Kidney epithelial cell (primary cell): Measurements from ENCODE around the gene CCSER2. TPM values are rescaled to one million over a fixed set of nuclear protein-coding genes. Genes with fewer than 3 reads are reported as not detected.

ENCODE experiments used
- DNase-seq: peaks from one replicate; pipeline ENCODE4 v3.0.0-alpha.2; 2010; ENCODE audit warnings: low read depth
- H3K27me3 ChIP-seq: 2 replicates; pipeline ENCODE4 v1.6.0; 2011; ENCODE audit warnings: low read length; ENCODE audit not compliant: control insufficient read depth, insufficient read depth
- H3K36me3 ChIP-seq: 2 replicates; pipeline ENCODE4 v1.5.1; 2011; ENCODE audit warnings: low read length; ENCODE audit not compliant: control insufficient read depth, insufficient read depth
- H3K4me3 ChIP-seq: 2 replicates; pipeline ENCODE4 v1.5.1; 2011; ENCODE audit warnings: low read depth, mild to moderate bottlenecking, control low read depth, low read length
- total RNA-seq: library from RNA; depleted of rRNA; stranded (reverse); fragments of >200 nt; gene quantifications from 2 replicates; pipeline ENCODE4 v1.2.3, GENCODE V29; 2015
- TF ChIP-seq, protein P1 (sequence below): IDR thresholded peaks from 2 replicates; pipeline ENCODE4 v1.5.1; 2011; ENCODE audit warnings: mild to moderate bottlenecking, moderate library complexity, low read length, control low read depth, inconsistent platforms; ENCODE audit not compliant: insufficient read depth, poor library complexity, severe bottlenecking

The CCSER2 gene
- total RNA-seq, 1 donor from 2014 or later: 28.0 TPM

DNA sequence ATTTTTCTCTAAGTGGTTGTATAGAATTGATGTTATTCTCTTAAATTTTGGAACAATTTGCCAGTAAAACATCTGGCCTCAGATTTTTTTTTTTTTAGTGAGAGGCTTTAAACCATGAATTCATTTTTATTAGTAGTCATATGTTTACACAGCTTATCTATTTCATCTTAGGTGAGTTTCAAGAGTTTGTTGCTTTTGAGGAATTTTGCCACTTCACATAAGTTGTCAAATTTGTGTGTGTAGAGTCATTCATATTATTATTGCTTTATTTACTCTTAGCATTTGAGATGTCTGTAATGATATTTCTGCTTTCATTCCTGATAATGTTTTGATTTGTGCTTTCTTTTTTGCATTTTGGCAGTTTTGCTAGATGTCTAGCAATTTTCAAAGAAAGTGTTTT, 132.1 kb downstream of the CCSER2 start:
- DNase-seq: no peak
- TF ChIP-seq, protein P1, sequence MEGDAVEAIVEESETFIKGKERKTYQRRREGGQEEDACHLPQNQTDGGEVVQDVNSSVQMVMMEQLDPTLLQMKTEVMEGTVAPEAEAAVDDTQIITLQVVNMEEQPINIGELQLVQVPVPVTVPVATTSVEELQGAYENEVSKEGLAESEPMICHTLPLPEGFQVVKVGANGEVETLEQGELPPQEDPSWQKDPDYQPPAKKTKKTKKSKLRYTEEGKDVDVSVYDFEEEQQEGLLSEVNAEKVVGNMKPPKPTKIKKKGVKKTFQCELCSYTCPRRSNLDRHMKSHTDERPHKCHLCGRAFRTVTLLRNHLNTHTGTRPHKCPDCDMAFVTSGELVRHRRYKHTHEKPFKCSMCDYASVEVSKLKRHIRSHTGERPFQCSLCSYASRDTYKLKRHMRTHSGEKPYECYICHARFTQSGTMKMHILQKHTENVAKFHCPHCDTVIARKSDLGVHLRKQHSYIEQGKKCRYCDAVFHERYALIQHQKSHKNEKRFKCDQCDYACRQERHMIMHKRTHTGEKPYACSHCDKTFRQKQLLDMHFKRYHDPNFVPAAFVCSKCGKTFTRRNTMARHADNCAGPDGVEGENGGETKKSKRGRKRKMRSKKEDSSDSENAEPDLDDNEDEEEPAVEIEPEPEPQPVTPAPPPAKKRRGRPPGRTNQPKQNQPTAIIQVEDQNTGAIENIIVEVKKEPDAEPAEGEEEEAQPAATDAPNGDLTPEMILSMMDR: no peak
- H3K4me3 ChIP-seq: no peak overlapping the region
- H3K36me3 ChIP-seq: no peaks in the 10 kb centered on the region
- no peaks in the 10 kb centered on the region for H3K27me3 ChIP-seq

DNA sequence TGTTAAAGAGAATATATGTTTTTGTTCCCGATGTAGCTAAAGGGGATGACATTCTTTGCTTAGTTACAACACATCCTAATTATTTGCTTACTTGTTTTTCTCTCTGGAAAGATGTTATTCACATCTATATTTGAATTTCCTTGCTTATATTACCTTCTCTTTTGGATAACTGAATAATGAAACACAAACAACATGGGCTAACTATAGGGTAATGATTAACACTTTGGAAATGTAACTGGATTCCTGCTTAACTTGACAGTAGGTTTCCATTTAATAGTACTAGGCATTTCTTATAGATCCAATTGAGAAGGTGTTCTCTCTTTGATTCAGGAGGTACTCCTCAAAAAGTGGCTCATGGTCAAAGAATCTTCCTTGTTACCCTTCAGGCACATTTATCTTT, 141.1 kb downstream of the CCSER2 start:
- TF ChIP-seq, protein P1: no peak

DNA sequence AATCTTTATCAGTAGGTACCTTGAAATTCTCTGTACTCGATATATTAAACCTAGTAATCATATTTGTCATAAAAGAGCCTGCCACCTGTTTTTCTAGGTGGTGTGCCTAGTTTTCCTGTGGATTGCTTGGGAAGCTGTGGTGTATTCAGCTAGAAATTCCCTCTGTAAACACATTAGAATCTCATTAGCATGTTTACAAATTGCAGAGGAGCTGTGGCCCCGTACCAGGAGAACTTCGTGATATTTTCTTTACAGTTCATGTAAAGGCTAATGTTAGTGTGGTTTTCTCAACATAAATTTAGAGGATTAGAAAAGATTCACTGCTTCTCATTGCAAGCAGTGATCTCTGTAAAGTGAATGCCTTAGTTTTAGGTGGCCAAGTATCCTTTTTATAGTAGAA, 144.7 kb downstream of the CCSER2 start:
- Histone ChIP-seq H3K27me3 (no peaks in the 10 kb centered on the region), H3K36me3 (no peaks in the 10 kb centered on the region), H3K4me3 (no peak overlapping the region)
- TF ChIP-seq, protein P1: no peak
- DNase-seq: no peak

More for the DNA sequence above, 141.1 kb downstream of the CCSER2 start:
- Histone ChIP-seq H3K4me3 (no peak overlapping the region), H3K27me3 (no peaks in the 10 kb centered on the region), H3K36me3 (no peaks in the 10 kb centered on the region)
- no peak for DNase-seq

DNA sequence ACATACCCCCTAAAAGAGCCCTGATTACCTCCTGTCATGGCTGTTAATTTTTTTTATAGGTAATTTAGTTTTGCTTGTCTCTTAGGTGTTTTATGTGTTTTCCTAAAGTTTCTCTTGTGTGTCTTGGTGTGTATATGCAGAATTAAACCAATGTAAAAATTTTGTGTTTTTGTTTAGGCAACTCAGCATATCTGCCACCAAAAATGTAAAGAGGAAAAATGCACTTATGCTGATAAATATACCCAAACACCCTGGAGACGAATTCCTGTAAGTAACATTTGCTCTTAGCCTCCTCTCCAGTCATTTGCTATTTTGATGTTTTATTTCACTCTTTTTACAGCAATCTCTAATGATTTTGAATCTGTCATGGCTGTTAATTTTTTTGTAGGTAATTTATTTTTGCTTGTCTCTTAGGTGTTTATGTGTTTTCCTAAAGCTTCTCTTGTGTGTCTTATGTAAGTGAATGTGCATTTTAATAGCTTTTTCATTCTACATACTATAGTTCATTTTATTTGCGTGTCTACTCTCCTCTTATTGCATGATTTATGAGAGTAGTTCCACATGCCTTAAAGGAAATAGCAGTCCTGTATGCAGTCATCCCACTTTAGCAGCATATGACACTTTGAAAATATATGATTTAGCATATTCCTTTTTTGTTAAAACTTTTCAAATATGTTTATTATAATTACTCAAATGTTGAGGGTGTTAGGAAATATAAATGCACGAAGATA, 149.2 kb downstream of the CCSER2 start:
- Histone ChIP-seq H3K27me3 (no peaks in the 10 kb centered on the region), H3K36me3 (no peaks in the 10 kb centered on the region), H3K4me3 (no peak overlapping the region)
- DNase-seq: no peak
- TF ChIP-seq, protein P1: no peak

DNA sequence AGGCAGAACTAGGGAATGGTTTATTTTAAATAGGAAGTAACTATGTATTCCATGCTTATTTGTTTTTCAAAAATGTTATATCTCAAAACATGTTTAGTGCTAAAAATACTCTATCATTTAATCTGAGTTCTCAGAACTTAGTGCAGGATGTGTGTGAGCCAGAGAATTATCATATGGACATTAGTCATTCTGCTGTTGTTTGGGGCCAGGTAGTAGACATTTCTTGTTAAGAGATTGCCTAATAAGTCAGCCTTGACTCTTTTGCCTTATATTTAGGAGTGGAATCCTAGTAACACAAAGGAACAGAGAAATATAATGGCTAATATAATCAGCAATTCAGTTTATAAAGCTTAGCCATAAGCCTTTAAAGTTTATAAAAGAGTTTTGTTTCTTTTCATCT, 149.8 kb downstream of the CCSER2 start:
- H3K36me3 ChIP-seq: no peaks in the 10 kb centered on the region
- no peak overlapping the region for H3K4me3 ChIP-seq
- no peak for DNase-seq
- TF ChIP-seq, protein P1: no peak
- no peaks in the 10 kb centered on the region for H3K27me3 ChIP-seq

DNA sequence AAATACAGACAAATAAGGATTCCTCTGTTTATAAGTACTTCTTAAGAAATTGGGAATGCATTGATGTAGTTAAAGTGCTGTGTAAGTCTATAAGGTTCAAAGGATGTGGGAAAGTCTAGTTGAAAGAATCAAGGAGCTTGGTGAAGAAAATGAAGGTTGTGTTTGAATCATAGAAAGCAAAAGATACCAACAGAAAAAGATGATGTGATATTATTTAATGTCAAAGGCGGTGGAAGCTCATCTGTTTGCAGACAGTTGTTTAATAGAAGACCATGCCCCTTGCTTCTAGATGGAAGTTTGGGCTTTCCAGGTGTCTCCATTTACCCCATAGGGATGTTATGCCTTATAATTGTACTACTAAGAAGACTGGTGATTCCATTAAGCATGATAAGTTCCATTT, 150.3 kb downstream of the CCSER2 start:
- no peak for DNase-seq
- Histone ChIP-seq H3K4me3 (no peak overlapping the region), H3K36me3 (no peaks in the 10 kb centered on the region), H3K27me3 (no peaks in the 10 kb centered on the region)
- TF ChIP-seq, protein P1: no peak
